Liver (tissue), 9 donors: Measurements from ENCODE around the gene PPM1N. TPM values are rescaled to one million over a fixed set of nuclear protein-coding genes. Genes with fewer than 3 reads are reported as not detected.

Experiments
- DNase-seq: peaks from one replicate; pipeline ENCODE4 v3.0.0-alpha.2; 2017; ENCODE audit warnings: low spot score
- H3K27ac ChIP-seq, 2 donors: one replicate each; pipeline ENCODE4 v1.7.0; 2013; ENCODE audit warnings: inconsistent platforms in 2 of 2, low read length in 2 of 2, control low read depth in 1 of 2, low read depth in 1 of 2, mild to moderate bottlenecking in 1 of 2
- H3K27me3 ChIP-seq, 4 donors: one replicate each; pipeline versions ENCODE4 v1.6.1 to v1.7.0; 2013; ENCODE audit warnings: low read length in 3 of 4, inconsistent platforms in 1 of 4, mild to moderate bottlenecking in 1 of 4, moderate library complexity in 1 of 4; ENCODE audit not compliant: control insufficient read depth in 4 of 4, insufficient read depth in 4 of 4
- H3K36me3 ChIP-seq, 4 donors: one replicate each; pipeline versions ENCODE4 v1.6.1 to v1.7.0; 2013; ENCODE audit warnings: low read length in 3 of 4, mild to moderate bottlenecking in 3 of 4, low read depth in 1 of 4, moderate library complexity in 1 of 4; ENCODE audit not compliant: control insufficient read depth in 4 of 4, insufficient read depth in 3 of 4
- H3K4me1 ChIP-seq, 4 donors: one replicate each; pipeline versions ENCODE4 v1.6.1 to v1.7.0; 2013; ENCODE audit warnings: low read length in 3 of 4, mild to moderate bottlenecking in 3 of 4, moderate library complexity in 1 of 4; ENCODE audit not compliant: control insufficient read depth in 4 of 4, insufficient read depth in 4 of 4
- H3K4me3 ChIP-seq, 3 donors: one replicate each; pipeline versions ENCODE4 v1.6.1 to v1.7.0; 2013; ENCODE audit warnings: low read length in 3 of 3, control low read depth in 1 of 3, low read depth in 1 of 3, mild to moderate bottlenecking in 1 of 3
- H3K9ac ChIP-seq, 2 donors: one replicate each; pipeline ENCODE4 v1.7.0; 2013; ENCODE audit warnings: low read length in 2 of 2, mild to moderate bottlenecking in 2 of 2, moderate library complexity in 2 of 2, control low read depth in 1 of 2, low read depth in 1 of 2
- H3K9me3 ChIP-seq, 4 donors: one replicate each; pipeline versions ENCODE4 v1.6.1 to v1.7.0; 2013; ENCODE audit warnings: low read length in 3 of 4; ENCODE audit not compliant: control insufficient read depth in 4 of 4
- EGR1 ChIP-seq, 2 donors: IDR thresholded peaks; 2 replicates each; pipeline ENCODE4 v1.6.1; 2016 to 2018; ENCODE audit warnings: antibody characterized with exemption in 2 of 2, low read depth in 2 of 2
- FOXA1 ChIP-seq: IDR thresholded peaks from 2 replicates; pipeline ENCODE4 v1.6.1; 2016; ENCODE audit warnings: antibody characterized with exemption
- FOXA2 ChIP-seq: IDR thresholded peaks from 2 replicates; pipeline ENCODE4 v1.6.1; 2016; ENCODE audit warnings: antibody characterized with exemption
- GABPA ChIP-seq, 2 donors: IDR thresholded peaks in 1 of 2; conservative IDR thresholded peaks in 1 of 2; 2 replicates each; pipeline ENCODE4 v1.6.1; 2016; ENCODE audit warnings: antibody characterized with exemption in 2 of 2, mild to moderate bottlenecking in 1 of 2, moderate library complexity in 1 of 2
- HNF4A ChIP-seq, 2 donors: conservative IDR thresholded peaks; 2 replicates each; pipeline ENCODE4 v1.6.1; 2016; ENCODE audit warnings: antibody characterized with exemption in 2 of 2, mild to moderate bottlenecking in 2 of 2
- HNF4G ChIP-seq: IDR thresholded peaks from 2 replicates; pipeline ENCODE4 v1.6.1; 2016; ENCODE audit warnings: antibody characterized with exemption
- JUND ChIP-seq, 2 donors: IDR thresholded peaks; 2 replicates each; pipeline ENCODE4 v1.6.1; 2016; ENCODE audit warnings: antibody characterized with exemption in 2 of 2
- NR2F2 ChIP-seq: IDR thresholded peaks from 2 replicates; pipeline ENCODE4 v1.6.1; 2016; ENCODE audit warnings: antibody characterized with exemption
- RAD21 ChIP-seq, 2 donors: IDR thresholded peaks; 2 replicates each; pipeline ENCODE4 v1.6.1; 2016; ENCODE audit warnings: antibody characterized with exemption in 2 of 2, mild to moderate bottlenecking in 2 of 2
- RXRA ChIP-seq, 2 donors: IDR thresholded peaks; 2 replicates each; pipeline ENCODE4 v1.6.1; 2017 to 2018; ENCODE audit warnings: antibody characterized with exemption in 2 of 2, mild to moderate bottlenecking in 1 of 2
- SP1 ChIP-seq: IDR thresholded peaks from 2 replicates; pipeline ENCODE4 v1.6.1; 2018; ENCODE audit warnings: antibody characterized with exemption, mild to moderate bottlenecking
- TAF1 ChIP-seq: conservative IDR thresholded peaks from 2 replicates; pipeline ENCODE4 v1.6.1; 2016; ENCODE audit warnings: antibody characterized with exemption, mild to moderate bottlenecking
- YY1 ChIP-seq: IDR thresholded peaks from 2 replicates; pipeline ENCODE4 v1.6.1; 2016; ENCODE audit warnings: antibody characterized with exemption, mild to moderate bottlenecking
- WGBS: extraction: QIAGEN DNeasy Blood & Tissue Kit; methylation state at CpG from one replicate; pipeline ENCODE4 v1.1.7; 2013; 5-methylcytosine and 5-hydroxymethylcytosine counted together
- polyA plus RNA-seq, 2 donors: library from polyadenylated mRNA; stranded (reverse) in 1 of 2; unstranded in 1 of 2; fragments of 200-250 nt in 1 of 2; fragments of >200 nt in 1 of 2; fragmentation: Nextera tagmentation in 1 of 2; extraction: Ambion mirVana in 1 of 2; gene quantifications; one replicate each; pipeline versions ENCODE4 v1.2.1 to v1.2.3, GENCODE V29; 2013 to 2015
- total RNA-seq, 2 donors: library from RNA; depleted of rRNA; stranded (reverse); fragments of >200 nt; gene quantifications; one replicate each; pipeline ENCODE4 v1.2.3, GENCODE V29; 2014
- TF ChIP-seq, protein P1 (sequence below): fragments of 150-350 bp; IDR thresholded peaks from 2 replicates; pipeline ENCODE4 v1.5.1; 2017; ENCODE audit warnings: improper control_type of control experiment, low read depth, low read length; ENCODE audit not compliant: missing input control
- TF ChIP-seq, protein P2 (sequence below): IDR thresholded peaks from 2 replicates; pipeline ENCODE4 v1.6.1; 2016; ENCODE audit warnings: antibody characterized with exemption
- TF ChIP-seq, protein P3 (sequence below): IDR thresholded peaks from 2 replicates; pipeline ENCODE4 v1.6.1; 2016; ENCODE audit warnings: antibody characterized with exemption
- donor health status: healthy.
- donor health status: healthy.
- donor health status: healthy.
- donor health status: healthy.
- donor health status: healthy.

PPM1N gene
- total and polyA plus RNA-seq, 4 donors, result 0.17 to 1.5 (median 0.47) TPM

DNA sequence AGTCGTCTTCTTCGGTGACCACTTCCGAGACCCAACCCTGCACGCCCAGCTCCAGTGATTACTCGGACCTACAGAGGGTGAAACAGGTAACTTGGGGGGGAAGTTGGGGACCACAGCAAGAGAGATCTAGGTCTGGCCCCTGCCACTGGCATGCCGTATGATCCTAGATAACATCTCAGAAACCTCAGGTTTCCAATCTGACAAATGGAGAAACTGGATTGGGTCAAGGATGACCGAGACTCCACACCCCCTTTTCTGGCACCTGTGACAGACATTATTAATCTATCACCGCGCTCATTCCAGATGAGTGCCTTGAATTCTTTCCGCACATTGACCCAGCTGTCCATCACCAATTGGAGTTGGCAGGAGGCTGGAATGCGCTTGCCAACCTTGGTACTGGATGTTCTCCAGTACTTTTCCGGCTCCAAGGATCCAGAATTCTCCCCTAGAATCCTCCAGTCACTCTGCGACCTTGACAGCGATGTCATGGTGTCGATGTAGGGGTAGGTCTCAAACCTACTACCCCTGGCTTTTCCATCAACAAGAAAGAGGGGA lies 26.4 kb downstream of the PPM1N start:
- DNase-seq, result no peak
- Histone ChIP-seq H3K27me3 (no peaks in the 10 kb centered on the region), H3K27ac (no peak overlapping the region), H3K9me3 (no peaks in the 10 kb centered on the region), H3K36me3 (peaks cover 1 to 23% (median 9%) of the 10 kb centered on the region in 4 donors), H3K9ac (no peak overlapping the region), H3K4me3 (no peak overlapping the region), H3K4me1 (peaks cover 5 to 23% (median 9%) of the 10 kb centered on the region in 4 donors)
- 66% methylated on average over 15 of the region's 15 CpGs for WGBS
- TF ChIP-seq HNF4A (conservative IDR thresholded peaks at IDR 0.05) (peak; percentile 9 to 19), TAF1 (no peak), RXRA (IDR thresholded peaks at IDR 0.05) (peak in 1 of 2 donors; percentile 16)
- TF ChIP-seq, protein P1, sequence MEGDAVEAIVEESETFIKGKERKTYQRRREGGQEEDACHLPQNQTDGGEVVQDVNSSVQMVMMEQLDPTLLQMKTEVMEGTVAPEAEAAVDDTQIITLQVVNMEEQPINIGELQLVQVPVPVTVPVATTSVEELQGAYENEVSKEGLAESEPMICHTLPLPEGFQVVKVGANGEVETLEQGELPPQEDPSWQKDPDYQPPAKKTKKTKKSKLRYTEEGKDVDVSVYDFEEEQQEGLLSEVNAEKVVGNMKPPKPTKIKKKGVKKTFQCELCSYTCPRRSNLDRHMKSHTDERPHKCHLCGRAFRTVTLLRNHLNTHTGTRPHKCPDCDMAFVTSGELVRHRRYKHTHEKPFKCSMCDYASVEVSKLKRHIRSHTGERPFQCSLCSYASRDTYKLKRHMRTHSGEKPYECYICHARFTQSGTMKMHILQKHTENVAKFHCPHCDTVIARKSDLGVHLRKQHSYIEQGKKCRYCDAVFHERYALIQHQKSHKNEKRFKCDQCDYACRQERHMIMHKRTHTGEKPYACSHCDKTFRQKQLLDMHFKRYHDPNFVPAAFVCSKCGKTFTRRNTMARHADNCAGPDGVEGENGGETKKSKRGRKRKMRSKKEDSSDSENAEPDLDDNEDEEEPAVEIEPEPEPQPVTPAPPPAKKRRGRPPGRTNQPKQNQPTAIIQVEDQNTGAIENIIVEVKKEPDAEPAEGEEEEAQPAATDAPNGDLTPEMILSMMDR, result no peak

DNA sequence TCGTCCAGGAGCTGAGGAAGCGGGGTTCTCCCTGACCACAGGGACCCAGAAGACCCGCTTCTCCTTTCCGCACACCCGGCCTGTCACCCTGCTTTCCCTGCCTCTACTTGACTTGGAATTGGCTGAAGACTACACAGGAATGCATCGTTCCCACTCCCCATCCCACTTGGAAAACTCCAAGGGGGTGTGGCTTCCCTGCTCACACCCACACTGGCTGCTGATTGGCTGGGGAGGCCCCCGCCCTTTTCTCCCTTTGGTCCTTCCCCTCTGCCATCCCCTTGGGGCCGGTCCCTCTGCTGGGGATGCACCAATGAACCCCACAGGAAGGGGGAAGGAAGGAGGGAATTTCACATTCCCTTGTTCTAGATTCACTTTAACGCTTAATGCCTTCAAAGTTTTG lies 27.9 kb downstream of the PPM1N start:
- Histone ChIP-seq H3K36me3 (peaks cover 0 to 17% (median 4%) of the 10 kb centered on the region in 4 donors), H3K27me3 (no peaks in the 10 kb centered on the region), H3K9ac (no peak overlapping the region), H3K4me1 (peaks cover 5 to 23% (median 9%) of the 10 kb centered on the region in 4 donors), H3K27ac (no peak overlapping the region), H3K9me3 (no peaks in the 10 kb centered on the region), H3K4me3 (no peak overlapping the region)
- DNase-seq, result no peak
- WGBS, result 69% methylated on average over 9 of the region's 9 CpGs
- TF ChIP-seq FOXA1 (no peak), SP1 (peak; percentile 63), GABPA (IDR thresholded peaks at IDR 0.05 in 1 of 2, conservative IDR thresholded peaks at IDR 0.05 in 1 of 2) (no peak)

DNA sequence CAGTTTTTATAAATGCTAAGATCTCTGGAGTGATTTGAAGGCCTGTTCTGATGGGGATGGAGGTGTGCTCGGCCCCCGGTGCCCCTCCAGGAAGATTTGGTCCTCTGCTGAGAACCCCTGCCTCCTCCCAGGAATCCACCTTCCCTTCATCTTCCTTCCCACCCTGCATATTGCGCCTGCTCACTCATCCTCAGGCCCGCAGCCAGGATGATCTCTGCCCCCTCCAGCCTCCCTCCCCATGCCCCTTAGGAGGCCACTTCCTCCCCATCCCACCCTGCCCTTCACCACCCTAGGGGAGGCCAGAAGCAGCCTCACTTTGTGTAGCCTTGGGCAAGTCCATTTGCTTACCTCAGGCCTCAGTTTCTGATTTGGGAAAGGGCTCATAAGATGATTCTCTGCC lies 28.7 kb downstream of the PPM1N start:
- Histone ChIP-seq H3K4me3 (no peak overlapping the region), H3K9me3 (no peaks in the 10 kb centered on the region), H3K27me3 (no peaks in the 10 kb centered on the region), H3K9ac (no peak overlapping the region), H3K4me1 (peaks cover 5 to 23% (median 9%) of the 10 kb centered on the region in 4 donors), H3K27ac (no peak overlapping the region), H3K36me3 (peaks cover 0 to 15% (median 4%) of the 10 kb centered on the region in 4 donors)
- WGBS, result 85% methylated on average over 4 of the region's 4 CpGs
- DNase-seq, result no peak
- TF ChIP-seq TAF1, result no peak

DNA sequence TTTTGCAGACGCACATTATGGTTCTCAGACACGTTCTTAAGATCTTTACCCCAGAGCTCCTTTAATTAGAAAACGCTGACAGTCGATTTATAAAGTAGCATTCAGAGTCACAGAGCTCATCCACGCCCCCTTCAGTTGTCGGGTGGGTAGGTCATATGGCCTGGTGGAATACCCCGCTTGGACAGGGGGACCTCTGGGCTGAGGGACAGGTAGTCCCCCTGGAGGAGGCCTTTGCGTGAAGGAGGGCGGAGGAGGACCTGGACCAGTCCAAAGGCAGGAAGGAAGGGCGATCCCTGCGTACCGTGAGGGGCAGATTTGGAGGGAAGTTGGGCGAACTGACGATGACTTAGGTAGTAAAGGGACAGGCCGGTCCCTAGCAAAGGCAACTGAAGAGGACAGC lies 29.5 kb downstream of the PPM1N start:
- DNase-seq, result no peak
- Histone ChIP-seq H3K27ac (no peak overlapping the region), H3K4me3 (no peak overlapping the region), H3K27me3 (no peaks in the 10 kb centered on the region), H3K4me1 (peaks cover 5 to 23% (median 9%) of the 10 kb centered on the region in 4 donors), H3K9me3 (no peaks in the 10 kb centered on the region), H3K9ac (no peak overlapping the region), H3K36me3 (peaks cover 0 to 11% (median 2%) of the 10 kb centered on the region in 4 donors)
- WGBS, result 88% methylated on average over 15 of the region's 15 CpGs
- TF ChIP-seq GABPA (IDR thresholded peaks at IDR 0.05 in 1 of 2, conservative IDR thresholded peaks at IDR 0.05 in 1 of 2), result no peak
- no peak for TF ChIP-seq SP1
- TF ChIP-seq, protein P2, sequence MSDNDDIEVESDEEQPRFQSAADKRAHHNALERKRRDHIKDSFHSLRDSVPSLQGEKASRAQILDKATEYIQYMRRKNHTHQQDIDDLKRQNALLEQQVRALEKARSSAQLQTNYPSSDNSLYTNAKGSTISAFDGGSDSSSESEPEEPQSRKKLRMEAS, result no peak
- no peak for TF ChIP-seq TAF1
- TF ChIP-seq, protein P1, result no peak
- TF ChIP-seq HNF4G, result no peak
- TF ChIP-seq EGR1 (IDR thresholded peaks at IDR 0.05; ENCODE audit: low read depth in 2 of 2), result no peak
- TF ChIP-seq JUND (IDR thresholded peaks at IDR 0.05), result no peak
- TF ChIP-seq YY1, result no peak
- TF ChIP-seq NR2F2, result no peak
- TF ChIP-seq RXRA (IDR thresholded peaks at IDR 0.05), result no peak
- TF ChIP-seq, protein P3, sequence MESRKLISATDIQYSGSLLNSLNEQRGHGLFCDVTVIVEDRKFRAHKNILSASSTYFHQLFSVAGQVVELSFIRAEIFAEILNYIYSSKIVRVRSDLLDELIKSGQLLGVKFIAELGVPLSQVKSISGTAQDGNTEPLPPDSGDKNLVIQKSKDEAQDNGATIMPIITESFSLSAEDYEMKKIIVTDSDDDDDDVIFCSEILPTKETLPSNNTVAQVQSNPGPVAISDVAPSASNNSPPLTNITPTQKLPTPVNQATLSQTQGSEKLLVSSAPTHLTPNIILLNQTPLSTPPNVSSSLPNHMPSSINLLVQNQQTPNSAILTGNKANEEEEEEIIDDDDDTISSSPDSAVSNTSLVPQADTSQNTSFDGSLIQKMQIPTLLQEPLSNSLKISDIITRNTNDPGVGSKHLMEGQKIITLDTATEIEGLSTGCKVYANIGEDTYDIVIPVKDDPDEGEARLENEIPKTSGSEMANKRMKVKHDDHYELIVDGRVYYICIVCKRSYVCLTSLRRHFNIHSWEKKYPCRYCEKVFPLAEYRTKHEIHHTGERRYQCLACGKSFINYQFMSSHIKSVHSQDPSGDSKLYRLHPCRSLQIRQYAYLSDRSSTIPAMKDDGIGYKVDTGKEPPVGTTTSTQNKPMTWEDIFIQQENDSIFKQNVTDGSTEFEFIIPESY, result no peak
- no peak for TF ChIP-seq RAD21 (IDR thresholded peaks at IDR 0.05)
- no peak for TF ChIP-seq HNF4A (conservative IDR thresholded peaks at IDR 0.05)
- no peak for TF ChIP-seq FOXA2
- no peak for TF ChIP-seq FOXA1
